ENCODE data around the gene SCLY. TPM values are rescaled to one million over a fixed set of nuclear protein-coding genes. Genes with fewer than 3 reads are reported as not detected.

The SCLY gene
- total and polyA plus RNA-seq, 2 of the 8 experiments (the other 6 are each of a cell fraction or from before 2014, with no cell fraction given) = 79.0 to 79.5 TPM

DNA sequence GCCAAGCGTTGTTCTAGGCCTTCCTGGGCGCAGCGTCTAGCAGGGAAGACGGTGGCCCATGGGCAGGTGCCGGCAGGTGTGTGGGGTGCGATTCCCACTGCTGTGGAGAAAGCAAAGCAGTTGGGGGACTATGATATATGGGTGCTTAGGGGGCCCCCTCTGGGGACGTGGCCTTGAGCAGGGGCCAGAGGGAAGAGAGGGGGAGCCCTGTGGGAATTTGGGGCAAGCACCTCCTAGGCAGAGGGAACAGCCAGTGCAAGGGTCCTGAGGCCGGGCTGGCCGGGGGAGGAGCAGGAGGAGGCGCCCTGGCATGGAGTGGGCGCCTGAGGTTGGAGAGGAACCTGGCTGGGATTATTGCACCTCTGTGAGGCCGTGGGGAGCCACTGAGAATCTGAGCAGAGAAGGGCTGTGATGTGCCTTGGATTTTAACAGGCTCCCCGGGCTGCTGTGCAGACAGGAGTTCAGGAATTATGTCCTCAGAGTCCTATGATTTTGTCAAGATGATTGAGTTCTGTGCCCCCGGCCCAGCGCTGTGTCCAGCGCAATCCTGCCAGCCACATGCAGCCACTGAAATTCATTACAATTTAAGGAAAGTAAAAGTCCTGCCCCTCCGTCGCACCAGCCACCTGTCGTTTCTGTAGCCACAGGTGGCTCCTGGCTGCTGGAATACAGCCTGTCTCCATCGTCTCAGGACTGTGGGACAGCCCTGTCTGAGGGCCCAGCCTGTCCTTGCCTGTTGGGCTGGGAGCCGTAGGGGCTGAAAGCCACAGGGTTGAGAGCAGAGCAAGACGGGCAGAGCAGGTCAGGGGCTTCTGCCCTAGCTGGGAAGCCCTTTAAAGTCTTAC is 68.6 kb downstream of the SCLY start:
- no peak overlapping the region for H2BK20ac ChIP-seq (ENCODE audit: low read length)
- H2BK120ac ChIP-seq (replicated peaks; ENCODE audit: low read depth, low read length) = no peak overlapping the region
- H3K14ac ChIP-seq (ENCODE audit: insufficient read length) = no peak overlapping the region
- H4K20me1 ChIP-seq (replicated peaks in 1 of 2; ENCODE audit: control insufficient read depth in 1 of 2, insufficient read depth in 2 of 2, low read length in 2 of 2) = peaks cover 0 to 15% of the 10 kb centered on the region in 2 experiments
- no peak overlapping the region for H3K56ac ChIP-seq (replicated peaks; ENCODE audit: insufficient read length, low read depth, low read length)
- no peaks in the 10 kb centered on the region for H3K27me3 ChIP-seq (replicated peaks in 1 of 4; ENCODE audit: control insufficient read depth in 3 of 4, extremely low read depth in 1 of 4, insufficient read depth in 3 of 4, low read length in 3 of 4)
- no peak overlapping the region for H2AK5ac ChIP-seq (ENCODE audit: low read depth, low read length)
- POLR2A ChIA-PET (ENCODE audit: partially characterized antibody) = interaction anchor here (0.8 to 1.4 kb wide), 4 partner anchors 10 to 35 kb away, joined by 3 to 5 read pairs (median 3); no protein-coding TSS in a partner anchor
- peaks cover 0 to 13% (median 0%) of the 10 kb centered on the region in 4 experiments; a peak in 2 of 7 replicates for H3K4me1 ChIP-seq (replicated peaks in 1 of 4; ENCODE audit: control insufficient read depth in 3 of 4, insufficient read depth in 4 of 4, low read length in 3 of 4)
- H4K91ac ChIP-seq (replicated peaks; ENCODE audit: insufficient read length, low read length) = peak overlapping the region; percentile 15
- H3K4me2 ChIP-seq (ENCODE audit: insufficient read depth in 1 of 2, low read depth in 2 of 2, low read length in 2 of 2) = no peak overlapping the region
- no peak overlapping the region for H3K9ac ChIP-seq (replicated peaks in 1 of 4; ENCODE audit: extremely low read depth in 1 of 4, low read depth in 3 of 4, low read length in 3 of 4)
- H3K18ac ChIP-seq (ENCODE audit: extremely low read depth, low read length) = no peak overlapping the region
- H3K36me3 ChIP-seq (ENCODE audit: control insufficient read depth in 2 of 4, insufficient read depth in 4 of 4, low read length in 3 of 4) = no peaks in the 10 kb centered on the region; a peak in 1 of 8 replicates
- no peaks in the 10 kb centered on the region for H3K79me1 ChIP-seq (ENCODE audit: low read depth, low read length)
- peak overlapping the region; percentile 39 for H4K8ac ChIP-seq (ENCODE audit: extremely low read depth, insufficient read depth, low read length)
- H2BK12ac ChIP-seq (ENCODE audit: low read depth, low read length) = peak overlapping the region; percentile 68; the same call in 1 of the 2 replicates
- 0 out of 2 replicates have a peak overlapping the region, but pooled peaks have one; percentile 48 for H2BK15ac ChIP-seq (ENCODE audit: low read length)
- no peak overlapping the region for H3K4me3 ChIP-seq (ENCODE audit: extremely low read depth in 1 of 4, insufficient read depth in 2 of 4, low read depth in 3 of 4, low read length in 4 of 4)
- H3K23me2 ChIP-seq (ENCODE audit: low read depth, low read length) = peaks cover 15% of the 10 kb centered on the region
- H3K27ac ChIP-seq (ENCODE audit: low read depth, low read length) = no peak overlapping the region
- FAIRE-seq = no peak
- 87% methylated on average over 22 of the region's 22 CpGs; no CpG with 5 or more reads in 1 of the 2 experiments for WGBS, 2 experiments (ENCODE audit: extremely low coverage in 1 of 2, insufficient coverage in 1 of 2, insufficient read length in 1 of 2, insufficient replicate concordance in 2 of 2, low coverage in 1 of 2, low lambda C conversion rate in 2 of 2, missing lambda C conversion rate in 1 of 2)
- H4K5ac ChIP-seq (ENCODE audit: insufficient read length, low read depth, low read length) = no peak overlapping the region
- H3K9me3 ChIP-seq (ENCODE audit: insufficient read depth in 2 of 2, low read depth in 1 of 2, low read length in 1 of 2) = 0 out of 4 replicates have a peak, but pooled peaks cover 0 to 4% of the 10 kb centered on the region in 2 experiments
- CTCF ChIA-PET (ENCODE audit: partially characterized antibody) = interaction anchor here (1.0 to 5.3 kb wide), 2 partner anchors 10 to 13 kb away, joined by 3 to 41 read pairs; partner anchors contain the start of gene KLHL30
- H2BK5ac ChIP-seq (ENCODE audit: low read depth, low read length) = 0 out of 2 replicates have a peak overlapping the region, but pooled peaks have one; percentile 6
- H3K23ac ChIP-seq (ENCODE audit: insufficient read length) = no peak overlapping the region
- no peaks in the 10 kb centered on the region for H3K79me2 ChIP-seq (ENCODE audit: control insufficient read depth in 1 of 2, insufficient read depth in 2 of 2, low read length in 2 of 2)
- no peak overlapping the region for H3K4ac ChIP-seq (replicated peaks; ENCODE audit: insufficient read length, low read depth, low read length)
- no peak overlapping the region for H2AFZ ChIP-seq (ENCODE audit: low read length)
- no peak for DNase-seq (ENCODE audit: low read depth in 1 of 2, low spot score in 2 of 2)
- TF ChIP-seq TCF12 (IDR thresholded peaks at IDR 0.05; ENCODE audit: low read depth, low read length) (no peak), HDAC2 (IDR thresholded peaks at IDR 0.05; ENCODE audit: borderline replicate concordance in 1 of 2, low read depth in 2 of 2, low read length in 2 of 2) (no peak), KDM4A (IDR thresholded peaks at IDR 0.05; ENCODE audit: low read depth, low read length, severe bottlenecking) (no peak), YY1 (IDR thresholded peaks at IDR 0.05; ENCODE audit: low read depth, low read length) (no peak), TAF7 (optimal IDR thresholded peaks at IDR 0.05; ENCODE audit: borderline replicate concordance, low read depth, low read length) (no peak), RFX5 (IDR thresholded peaks at IDR 0.05; ENCODE audit: borderline replicate concordance, low read depth, low read length) (no peak), NRF1 (IDR thresholded peaks at IDR 0.05; ENCODE audit: low read depth, low read length) (no peak)
- TF ChIP-seq, protein P1, sequence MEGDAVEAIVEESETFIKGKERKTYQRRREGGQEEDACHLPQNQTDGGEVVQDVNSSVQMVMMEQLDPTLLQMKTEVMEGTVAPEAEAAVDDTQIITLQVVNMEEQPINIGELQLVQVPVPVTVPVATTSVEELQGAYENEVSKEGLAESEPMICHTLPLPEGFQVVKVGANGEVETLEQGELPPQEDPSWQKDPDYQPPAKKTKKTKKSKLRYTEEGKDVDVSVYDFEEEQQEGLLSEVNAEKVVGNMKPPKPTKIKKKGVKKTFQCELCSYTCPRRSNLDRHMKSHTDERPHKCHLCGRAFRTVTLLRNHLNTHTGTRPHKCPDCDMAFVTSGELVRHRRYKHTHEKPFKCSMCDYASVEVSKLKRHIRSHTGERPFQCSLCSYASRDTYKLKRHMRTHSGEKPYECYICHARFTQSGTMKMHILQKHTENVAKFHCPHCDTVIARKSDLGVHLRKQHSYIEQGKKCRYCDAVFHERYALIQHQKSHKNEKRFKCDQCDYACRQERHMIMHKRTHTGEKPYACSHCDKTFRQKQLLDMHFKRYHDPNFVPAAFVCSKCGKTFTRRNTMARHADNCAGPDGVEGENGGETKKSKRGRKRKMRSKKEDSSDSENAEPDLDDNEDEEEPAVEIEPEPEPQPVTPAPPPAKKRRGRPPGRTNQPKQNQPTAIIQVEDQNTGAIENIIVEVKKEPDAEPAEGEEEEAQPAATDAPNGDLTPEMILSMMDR (IDR thresholded peaks at IDR 0.05; ENCODE audit: control extremely low read depth in 1 of 3, insufficient read depth in 1 of 3, low read depth in 1 of 3, low read length in 3 of 3) = no peak
